CD4-positive, alpha-beta memory T cell (primary cell): ENCODE data around the gene HLA-DQB1. TPM values are rescaled to one million over a fixed set of nuclear protein-coding genes. Genes with fewer than 3 reads are reported as not detected.
"Not testable (repeated sequence)": the region's sequence is repeated elsewhere in the genome, so short reads cannot be mapped to it uniquely, and the experiment has no call there.

ENCODE experiments used
- CTCF ChIA-PET: fragments of 350-600 bp; sonication (Branson Sonifier 250); formaldehyde crosslinking; loops from one replicate; lab custom pipeline; 2021; ENCODE audit warnings: inconsistent platforms; ENCODE audit not compliant: partially characterized antibody; lab: Charles Lee
- POLR2A ChIA-PET: fragments of 350-600 bp; sonication (Branson Sonifier 250); formaldehyde crosslinking; loops from one replicate; lab custom pipeline; 2021; ENCODE audit not compliant: partially characterized antibody; lab: Charles Lee
- DNase-seq, 5 donors: peaks; one replicate each; pipeline versions ENCODE4 v3.0.0 to v3.0.0-alpha.2; 2020 to 2022; ENCODE audit warnings: mixed read lengths in 1 of 5
- H3K27ac ChIP-seq: one replicate; pipeline ENCODE4 v1.7.0; 2013; ENCODE audit warnings: low read depth, low read length
- H3K27me3 ChIP-seq: 2 replicates; pipeline ENCODE4 v1.7.0; 2013; ENCODE audit warnings: mild to moderate bottlenecking, low read length, moderate library complexity; ENCODE audit not compliant: insufficient read depth
- H3K36me3 ChIP-seq: 2 replicates; pipeline ENCODE4 v1.7.0; 2013; ENCODE audit warnings: mild to moderate bottlenecking, low read length, moderate library complexity; ENCODE audit not compliant: insufficient read depth
- H3K4me1 ChIP-seq: 2 replicates; pipeline ENCODE4 v1.7.0; 2013; ENCODE audit warnings: mild to moderate bottlenecking, low read length, moderate library complexity; ENCODE audit not compliant: insufficient read depth
- H3K4me3 ChIP-seq, 2 donors: one replicate each; pipeline ENCODE4 v1.7.0; 2013; ENCODE audit warnings: low read length in 2 of 2, mild to moderate bottlenecking in 1 of 2
- H3K9me3 ChIP-seq, 2 donors: one replicate each; pipeline ENCODE4 v1.7.0; 2013; ENCODE audit warnings: low read length in 2 of 2, control low read depth in 1 of 2; ENCODE audit not compliant: control insufficient read depth in 1 of 2
- H3K27ac Mint-ChIP-seq, 7 donors: one replicate each; pipeline ENCODE4 v1.8.0; 2020 to 2021; ENCODE audit warnings: mixed read lengths in 7 of 7, mild to moderate bottlenecking in 6 of 7, inconsistent platforms in 3 of 7, moderate library complexity in 3 of 7
- H3K27me3 Mint-ChIP-seq, 2 donors: one replicate each; pipeline ENCODE4 v1.8.0; 2020 to 2021; ENCODE audit warnings: mixed read lengths in 2 of 2
- H3K36me3 Mint-ChIP-seq, 2 donors: one replicate each; pipeline ENCODE4 v1.8.0; 2020 to 2021; ENCODE audit warnings: mixed read lengths in 2 of 2, inconsistent platforms in 1 of 2, mild to moderate bottlenecking in 1 of 2
- H3K4me1 Mint-ChIP-seq, 4 donors: one replicate each; pipeline ENCODE4 v1.8.0; 2020 to 2021; ENCODE audit warnings: mixed read lengths in 4 of 4, mild to moderate bottlenecking in 1 of 4
- H3K4me3 Mint-ChIP-seq, 8 donors: one replicate each; pipeline ENCODE4 v1.8.0; 2020 to 2021; ENCODE audit warnings: mixed read lengths in 8 of 8, mild to moderate bottlenecking in 7 of 8, moderate library complexity in 6 of 8, inconsistent platforms in 3 of 8
- H3K9me3 Mint-ChIP-seq, 8 donors: one replicate each; pipeline ENCODE4 v1.8.0; 2020 to 2021; ENCODE audit warnings: mixed read lengths in 8 of 8, mild to moderate bottlenecking in 5 of 8, inconsistent platforms in 3 of 8, moderate library complexity in 1 of 8
- intact Hi-C: fragments of 100-400 bp; cut with micrococcal nuclease; formaldehyde crosslinking; loops from one replicate; pipeline ENCODE4 v1.15.1; 2023
- polyA plus RNA-seq, 2 donors: library from polyadenylated mRNA; unstranded; fragments of 300-500 nt; fragmentation: Illumina TruSeq; gene quantifications; one replicate each; pipeline ENCODE4 v1.2.3, GENCODE V29; 2021
- total RNA-seq, 2 experiments: library from RNA; stranded (reverse); gene quantifications; one replicate each; pipeline ENCODE4 v1.2.3, GENCODE V29; 2021

The HLA-DQB1 gene
- total and polyA plus RNA-seq, 4 experiments from 2014 or later: 1.4 to 11.1 (median 8.1) TPM

DNA sequence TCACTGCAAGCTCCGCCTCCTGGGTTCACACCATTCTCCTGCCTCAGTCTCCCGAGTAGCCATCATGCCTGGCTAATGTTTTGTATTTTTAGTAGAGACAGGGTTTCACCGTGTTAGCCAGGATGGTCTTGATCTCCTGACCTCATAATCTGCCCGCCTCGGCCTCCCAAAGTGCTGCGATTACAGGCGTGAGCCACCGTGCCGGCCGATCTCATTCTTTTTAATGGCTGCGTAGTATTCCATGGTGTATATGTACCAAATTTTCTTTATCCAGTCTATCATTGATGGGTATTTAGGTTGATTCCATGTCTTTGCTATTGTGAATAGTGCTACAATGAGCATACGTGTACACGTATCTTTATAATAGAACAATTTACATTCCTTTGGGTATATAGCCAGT lies 36.7 kb downstream of the HLA-DQB1 start:
- H3K27ac Mint-ChIP-seq, DNase-seq, H3K36me3 Mint-ChIP-seq, POLR2A ChIA-PET, H3K27me3 Mint-ChIP-seq, CTCF ChIA-PET, H3K9me3 Mint-ChIP-seq, H3K36me3 ChIP-seq, H3K27me3 ChIP-seq, H3K4me3 ChIP-seq, H3K27ac ChIP-seq, H3K9me3 ChIP-seq, H3K4me3 Mint-ChIP-seq: not testable (repeated sequence)
- H3K4me1 ChIP-seq: peaks cover 23% of the 10 kb centered on the region
- intact Hi-C loops: loop anchor here (10.0 kb wide), 2 partner anchors 215 to 225 kb away; partner anchors contain the start of genes PSMB9 and TAP1
- peaks cover 12 to 35% (median 17%) of the 10 kb centered on the region in 4 donors for H3K4me1 Mint-ChIP-seq

GRCh38 chr6:32627831-32628230 lies 38.6 kb downstream of the HLA-DQB1 start:
- Mint-ChIP-seq H3K36me3 (no peaks in the 10 kb centered on the region), H3K27me3 (no peaks in the 10 kb centered on the region), H3K4me1 (peaks cover 20 to 45% (median 31%) of the 10 kb centered on the region in 4 donors), H3K27ac (peak overlapping the region in 4 of 7 donors; percentile 9 to 92 (median 86)), H3K4me3 (peak overlapping the region in 4 of 8 donors; percentile 23 to 57 (median 45)), H3K9me3 (no peaks in the 10 kb centered on the region)
- ChIA-PET POLR2A (no interaction called here), CTCF (no interaction called here)
- intact Hi-C loops: loop anchor here (10.0 kb wide), 2 partner anchors 213 to 227 kb away; partner anchors contain the start of genes PSMB9 and TAP1
- Histone ChIP-seq H3K4me1 (peaks cover 38% of the 10 kb centered on the region), H3K27ac (no peak overlapping the region), H3K36me3 (no peaks in the 10 kb centered on the region), H3K9me3 (no peaks in the 10 kb centered on the region), H3K4me3 (no peak overlapping the region), H3K27me3 (no peaks in the 10 kb centered on the region)
- peak; percentile 32 to 58 (median 38) for DNase-seq

DNA sequence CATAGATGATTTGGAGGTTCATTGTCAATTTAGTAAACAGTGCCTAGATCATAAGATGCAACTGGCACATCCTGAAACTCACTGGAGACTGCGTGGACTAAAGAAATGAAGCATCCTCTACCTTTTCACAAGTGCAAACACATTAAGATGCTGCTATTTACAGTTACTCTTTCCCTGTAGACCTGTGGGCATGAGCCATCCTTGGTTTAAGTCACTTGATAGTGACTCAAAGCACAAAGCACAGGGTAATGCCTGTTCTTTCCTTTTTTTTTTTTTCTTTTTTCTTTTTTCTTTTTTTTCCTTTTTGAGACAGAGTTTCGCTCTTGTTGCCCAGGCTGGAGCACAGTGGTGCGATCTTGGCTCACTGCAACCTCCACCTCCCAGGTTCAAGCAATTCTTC lies 39.2 kb downstream of the HLA-DQB1 start:
- no peak overlapping the region for H3K4me3 ChIP-seq
- H3K27me3 Mint-ChIP-seq: no peaks in the 10 kb centered on the region
- CTCF ChIA-PET: no interaction called here
- no peaks in the 10 kb centered on the region for H3K36me3 Mint-ChIP-seq
- no peak for DNase-seq
- no peaks in the 10 kb centered on the region for H3K9me3 Mint-ChIP-seq
- peaks cover 44% of the 10 kb centered on the region for H3K4me1 ChIP-seq
- H3K4me3 Mint-ChIP-seq: no peak overlapping the region
- no peaks in the 10 kb centered on the region for H3K9me3 ChIP-seq
- no peaks in the 10 kb centered on the region for H3K27me3 ChIP-seq
- no peak overlapping the region for H3K27ac ChIP-seq
- peak overlapping the region in 2 of 7 donors; percentile 90 to 92 for H3K27ac Mint-ChIP-seq
- no peaks in the 10 kb centered on the region for H3K36me3 ChIP-seq
- H3K4me1 Mint-ChIP-seq: peaks cover 26 to 50% (median 36%) of the 10 kb centered on the region in 4 donors
- POLR2A ChIA-PET: no interaction called here
- intact Hi-C loops: loop anchor here (10.0 kb wide), 2 partner anchors 212 to 228 kb away; partner anchors contain the start of genes PSMB9 and TAP1

- Mint-ChIP-seq H3K4me1 (peaks cover 39 to 67% (median 49%) of the 10 kb centered on the region in 4 donors), H3K9me3 (no peaks in the 10 kb centered on the region), H3K27ac (peak overlapping the region in 6 of 7 donors; percentile 7 to 87 (median 71)), H3K27me3 (no peaks in the 10 kb centered on the region), H3K36me3 (no peaks in the 10 kb centered on the region), H3K4me3 (peak overlapping the region in 3 of 8 donors; percentile 11 to 65 (median 51))
- Histone ChIP-seq H3K27me3 (no peaks in the 10 kb centered on the region), H3K4me1 (peaks cover 58% of the 10 kb centered on the region), H3K27ac (no peak overlapping the region), H3K36me3 (no peaks in the 10 kb centered on the region), H3K9me3 (no peaks in the 10 kb centered on the region), H3K4me3 (no peak overlapping the region)
- intact Hi-C loops: loop anchor here (10.0 kb wide), 2 partner anchors 210 to 230 kb away; partner anchors contain the start of genes PSMB9 and TAP1
- no peak for DNase-seq
- CTCF ChIA-PET: no interaction called here
- POLR2A ChIA-PET: no interaction called here
Measured at GRCh38 chr6:32625137-32625536, 41.3 kb downstream of the HLA-DQB1 start.

DNA sequence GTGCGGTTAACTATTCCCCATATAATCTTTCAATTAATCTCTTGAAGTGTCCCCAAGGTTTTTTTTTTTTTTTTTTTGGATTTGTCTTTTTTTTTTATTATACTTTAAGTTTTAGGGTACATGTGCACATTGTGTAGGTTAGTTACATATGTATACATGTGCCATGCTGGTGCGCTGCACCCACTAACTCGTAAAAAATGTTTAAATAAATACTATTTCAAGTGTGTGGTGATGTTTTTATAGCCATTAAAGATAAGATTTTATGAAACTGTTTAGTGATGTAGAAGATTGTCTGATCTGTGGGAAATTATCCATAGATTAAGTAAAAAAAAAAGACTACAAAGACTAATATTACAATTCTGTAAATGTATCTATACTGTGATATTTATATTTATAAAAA lies 41.9 kb downstream of the HLA-DQB1 start:
- Histone ChIP-seq H3K4me1 (peaks cover 58% of the 10 kb centered on the region), H3K9me3 (no peaks in the 10 kb centered on the region), H3K4me3 (no peak overlapping the region), H3K27ac (no peak overlapping the region), H3K27me3 (no peaks in the 10 kb centered on the region), H3K36me3 (no peaks in the 10 kb centered on the region)
- CTCF ChIA-PET: no interaction called here
- Mint-ChIP-seq H3K27ac (peak overlapping the region in 6 of 7 donors; percentile 82 to 99 (median 94)), H3K36me3 (no peaks in the 10 kb centered on the region), H3K4me1 (peaks cover 39 to 71% (median 49%) of the 10 kb centered on the region in 4 donors), H3K27me3 (no peaks in the 10 kb centered on the region), H3K4me3 (peak overlapping the region in 3 of 8 donors; percentile 26 to 71 (median 40)), H3K9me3 (no peaks in the 10 kb centered on the region)
- intact Hi-C loops: loop anchor here (10.0 kb wide), 2 partner anchors 210 to 230 kb away; partner anchors contain the start of genes PSMB9 and TAP1
- DNase-seq: no peak
- POLR2A ChIA-PET: interaction anchor here (0.8 to 1.7 kb wide), 2 partner anchors 9 to 41 kb away, joined by 4 to 6 read pairs; no protein-coding TSS in a partner anchor

DNA sequence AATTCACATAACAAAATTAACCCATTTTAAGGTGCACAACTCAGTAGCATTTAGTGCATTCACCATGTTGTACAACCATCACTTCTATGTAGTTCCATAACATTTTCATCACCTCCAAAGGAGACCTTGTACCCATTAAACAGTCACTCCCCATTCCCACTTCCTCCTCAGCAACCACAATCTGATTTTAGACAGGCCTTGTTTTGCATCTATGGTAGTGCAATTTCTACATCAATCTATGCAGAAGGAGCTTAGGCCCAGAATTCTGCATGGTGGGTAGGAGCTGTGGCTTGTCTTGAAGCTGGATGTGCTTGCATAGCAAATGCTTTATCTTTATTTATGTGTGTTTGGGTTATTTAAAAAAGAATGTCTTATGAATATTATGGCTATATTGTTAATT lies 42.8 kb downstream of the HLA-DQB1 start:
- Mint-ChIP-seq H3K4me1 (peaks cover 39 to 71% (median 48%) of the 10 kb centered on the region in 4 donors), H3K27me3 (no peaks in the 10 kb centered on the region), H3K9me3 (peaks cover 0 to 1% (median 0%) of the 10 kb centered on the region in 8 donors), H3K27ac (peak overlapping the region; percentile 82 to 99 (median 94)), H3K4me3 (peak overlapping the region in 5 of 8 donors; percentile 25 to 73 (median 54)), H3K36me3 (no peaks in the 10 kb centered on the region)
- Histone ChIP-seq H3K4me3 (no peak overlapping the region), H3K9me3 (no peaks in the 10 kb centered on the region), H3K27ac (peak overlapping the region; percentile 85), H3K36me3 (no peaks in the 10 kb centered on the region), H3K27me3 (no peaks in the 10 kb centered on the region), H3K4me1 (peaks cover 58% of the 10 kb centered on the region)
- peak in 3 of 5 donors; percentile 23 to 43 (median 25) for DNase-seq
- POLR2A ChIA-PET: interaction anchor here (0.6 to 2.7 kb wide), 9 partner anchors 10 to 702 kb away, joined by 3 to 11 read pairs (median 6); partner anchors contain the start of genes HLA-DQB1 and PSMB8
- CTCF ChIA-PET: interaction anchor here (1.0 to 2.1 kb wide), 2 partner anchors 8 to 11 kb away, joined by 4 to 9 read pairs; no protein-coding TSS in a partner anchor
- intact Hi-C loops: loop anchor here (1.0 to 10.0 kb wide), 6 partner anchors 13 to 231 kb away; partner anchors contain the start of genes HLA-DRB1, PSMB9 and TAP1
